Neural cell (in vitro differentiated cells): ENCODE measurements around the gene ZBTB7C.
"Not testable (repeated sequence)": the region's sequence is repeated elsewhere in the genome, so short reads cannot be mapped to it uniquely, and the experiment has no call there.

ENCODE experiments used
- MXI1 ChIP-seq: fragments of 450-650 bp; conservative IDR thresholded peaks from 2 replicates; pipeline ENCODE4 v1.6.1; 2014; ENCODE audit warnings: antibody characterized with exemption, mild to moderate bottlenecking; ENCODE audit not compliant: poor library complexity, severe bottlenecking
- TF ChIP-seq, protein P1 (sequence below): fragments of 450-650 bp; IDR thresholded peaks from 2 replicates; pipeline ENCODE4 v1.5.1; 2014; ENCODE audit warnings: antibody characterized with exemption, mild to moderate bottlenecking, moderate library complexity; ENCODE audit not compliant: poor library complexity, severe bottlenecking

DNA sequence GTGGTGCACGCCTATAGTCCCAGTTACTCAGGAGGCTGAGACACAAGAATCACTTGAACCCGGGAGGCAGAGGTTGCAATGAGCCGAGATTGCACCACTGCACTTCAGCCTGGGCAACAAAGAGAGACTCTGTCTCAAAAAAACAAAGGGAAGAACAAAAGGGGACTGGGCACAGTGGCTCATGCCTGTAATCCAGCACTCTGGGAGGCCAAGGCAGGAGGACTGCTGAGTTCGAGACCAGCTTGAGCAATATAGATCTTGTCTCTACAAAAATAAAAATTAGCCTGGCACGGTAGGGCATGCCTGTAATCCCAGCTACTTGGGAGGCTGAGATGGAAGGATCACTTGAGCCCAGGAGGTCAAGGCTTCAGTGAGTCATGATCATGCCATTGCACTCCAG lies 125.2 kb downstream of the ZBTB7C start:
- TF ChIP-seq, protein P1, sequence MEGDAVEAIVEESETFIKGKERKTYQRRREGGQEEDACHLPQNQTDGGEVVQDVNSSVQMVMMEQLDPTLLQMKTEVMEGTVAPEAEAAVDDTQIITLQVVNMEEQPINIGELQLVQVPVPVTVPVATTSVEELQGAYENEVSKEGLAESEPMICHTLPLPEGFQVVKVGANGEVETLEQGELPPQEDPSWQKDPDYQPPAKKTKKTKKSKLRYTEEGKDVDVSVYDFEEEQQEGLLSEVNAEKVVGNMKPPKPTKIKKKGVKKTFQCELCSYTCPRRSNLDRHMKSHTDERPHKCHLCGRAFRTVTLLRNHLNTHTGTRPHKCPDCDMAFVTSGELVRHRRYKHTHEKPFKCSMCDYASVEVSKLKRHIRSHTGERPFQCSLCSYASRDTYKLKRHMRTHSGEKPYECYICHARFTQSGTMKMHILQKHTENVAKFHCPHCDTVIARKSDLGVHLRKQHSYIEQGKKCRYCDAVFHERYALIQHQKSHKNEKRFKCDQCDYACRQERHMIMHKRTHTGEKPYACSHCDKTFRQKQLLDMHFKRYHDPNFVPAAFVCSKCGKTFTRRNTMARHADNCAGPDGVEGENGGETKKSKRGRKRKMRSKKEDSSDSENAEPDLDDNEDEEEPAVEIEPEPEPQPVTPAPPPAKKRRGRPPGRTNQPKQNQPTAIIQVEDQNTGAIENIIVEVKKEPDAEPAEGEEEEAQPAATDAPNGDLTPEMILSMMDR = not testable (repeated sequence)
- TF ChIP-seq MXI1 = not testable (repeated sequence)
